Anterior cingulate cortex (tissue), 58 donors: ENCODE data around the gene ZSCAN22.
A peak's percentile ranks its signal among the peaks of the same experiment; 100 is the strongest.
"Not testable (repeated sequence)": the region's sequence is repeated elsewhere in the genome, so short reads cannot be mapped to it uniquely, and the experiment has no call there.

Experiments
- DNase-seq, 58 donors: peaks; one replicate each; lab custom pipeline; 2025; lab: John Stamatoyannopoulos, UW

ZSCAN22 gene

GRCh38 chr19:58317476-58318072 lies 9.2 kb upstream of the ZSCAN22 start:
- no peak for DNase-seq

GRCh38 chr19:58318297-58318696 lies 8.5 kb upstream of the ZSCAN22 start:
- no peak for DNase-seq

- peak in 1 of 58 donors; percentile 65 for DNase-seq
Measured at GRCh38 chr19:58319241-58319640, 7.6 kb upstream of the ZSCAN22 start.

GRCh38 chr19:58325311-58326022 lies 1.3 kb upstream of the ZSCAN22 start:
- DNase-seq, result peak in 1 of 58 donors; percentile 3

- no peak for DNase-seq
Measured at GRCh38 chr19:58326501-58326913, 287 bp upstream of the ZSCAN22 start.

- DNase-seq, result no peak
Measured at GRCh38 chr19:58328999-58329398, 2.2 kb downstream of the ZSCAN22 start.

- peak in 31 of 58 donors; percentile 5 to 90 (median 51) for DNase-seq
Measured at GRCh38 chr19:58330458-58330857, 3.7 kb downstream of the ZSCAN22 start.

- DNase-seq, result no peak
Measured at GRCh38 chr19:58332697-58333096, 5.9 kb downstream of the ZSCAN22 start.

- no peak for DNase-seq
Measured at GRCh38 chr19:58334691-58335249, 8.0 kb downstream of the ZSCAN22 start.

- DNase-seq, result no peak
Measured at GRCh38 chr19:58335630-58336029, 8.8 kb downstream of the ZSCAN22 start.

- no peak for DNase-seq
Measured at GRCh38 chr19:58336216-58336615, 9.4 kb downstream of the ZSCAN22 start.

- DNase-seq, result no peak
Measured at GRCh38 chr19:58336820-58337219, 10.0 kb downstream of the ZSCAN22 start.

GRCh38 chr19:58338336-58338735 lies 11.5 kb downstream of the ZSCAN22 start:
- no peak for DNase-seq

GRCh38 chr19:58338825-58339558 lies 12.2 kb downstream of the ZSCAN22 start:
- no peak for DNase-seq

GRCh38 chr19:58345558-58345957 lies 18.8 kb downstream of the ZSCAN22 start:
- no peak for DNase-seq

GRCh38 chr19:58346961-58347929 lies 20.5 kb downstream of the ZSCAN22 start:
- DNase-seq, result peak in 57 of 58 donors; percentile 19 to 84 (median 66)

- DNase-seq, result not testable (repeated sequence)
Measured at GRCh38 chr19:58348080-58348479, 21.3 kb downstream of the ZSCAN22 start.

GRCh38 chr19:58349590-58349989 lies 22.8 kb downstream of the ZSCAN22 start:
- DNase-seq, result no peak

- DNase-seq, result no peak
Measured at GRCh38 chr19:58350001-58350861, 23.4 kb downstream of the ZSCAN22 start.
